Suprapubic skin (tissue), 4 donors: ENCODE data around the gene CTPS1. TPM values are rescaled to one million over a fixed set of nuclear protein-coding genes. Genes with fewer than 3 reads are reported as not detected.

ENCODE experiments used
- DNase-seq, 2 donors: peaks; one replicate each; pipeline ENCODE4 v3.0.0-alpha.2; 2019; ENCODE audit warnings: low spot score in 2 of 2
- H3K27ac ChIP-seq: fragments of 200-600 bp; sonication (generic); one replicate; pipeline ENCODE4 v1.5.1; 2019
- H3K27me3 ChIP-seq: fragments of 200-600 bp; sonication (generic); one replicate; pipeline ENCODE4 v1.5.1; 2019
- H3K36me3 ChIP-seq: fragments of 200-600 bp; sonication (generic); one replicate; pipeline ENCODE4 v1.5.1; 2019
- H3K4me1 ChIP-seq: fragments of 200-600 bp; sonication (generic); one replicate; pipeline ENCODE4 v1.5.1; 2019
- H3K4me3 ChIP-seq: fragments of 200-600 bp; sonication (generic); one replicate; pipeline ENCODE4 v1.5.1; 2019; ENCODE audit warnings: mild to moderate bottlenecking
- H3K9me3 ChIP-seq: fragments of 200-600 bp; sonication (generic); one replicate; pipeline ENCODE4 v1.5.1; 2019
- CTCF ChIP-seq, 2 donors: fragments of 200-600 bp in 1 of 2; fragments of 450-650 bp in 1 of 2; sonication (generic) in 1 of 2; IDR thresholded peaks; one replicate each; pipeline ENCODE4 v1.5.1; 2016 to 2019; ENCODE audit warnings: antibody characterized with exemption in 2 of 2, mild to moderate bottlenecking in 1 of 2, moderate library complexity in 1 of 2
- EP300 ChIP-seq: sonication (generic); formaldehyde crosslinking; IDR thresholded peaks from one replicate; pipeline ENCODE4 v1.6.1; 2017; ENCODE audit warnings: antibody characterized with exemption
- POLR2A ChIP-seq, 2 donors: fragments of 450-650 bp; IDR thresholded peaks; one replicate each; pipeline ENCODE4 v1.6.1; 2017; ENCODE audit warnings: antibody characterized with exemption in 2 of 2, mild to moderate bottlenecking in 2 of 2, moderate library complexity in 2 of 2
- POLR2AphosphoS5 ChIP-seq, 3 donors: sonication (generic); formaldehyde crosslinking; IDR thresholded peaks; one replicate each; pipeline ENCODE4 v1.6.1; 2017; ENCODE audit warnings: antibody characterized with exemption in 3 of 3
- WGBS: methylation state at CpG from one replicate; pipeline ENCODE4 v1.1.5; 2018; 5-methylcytosine and 5-hydroxymethylcytosine counted together
- total RNA-seq, 4 donors: library from RNA; depleted of rRNA; stranded (reverse); fragments of >200 nt; gene quantifications; one replicate each; pipeline ENCODE4 v1.1.0, GENCODE V29; 2016

CTPS1 gene
- total RNA-seq, 4 donors from 2014 or later: 15.9 to 23.6 (median 20.0) TPM

GRCh38 chr1:40948741-40949443, 30.6 kb upstream of the CTPS1 start:
- H3K36me3 ChIP-seq: no peaks in the 10 kb centered on the region
- H3K4me3 ChIP-seq: no peak overlapping the region
- DNase-seq: no peak
- peaks cover 4% of the 10 kb centered on the region for H3K27me3 ChIP-seq
- WGBS: 20% methylated on average over 9 of the region's 9 CpGs
- H3K4me1 ChIP-seq: peaks cover 22% of the 10 kb centered on the region
- no peaks in the 10 kb centered on the region for H3K9me3 ChIP-seq
- H3K27ac ChIP-seq: no peak overlapping the region
- TF ChIP-seq CTCF (IDR thresholded peaks at IDR 0.05): peak; percentile 11 to 78
- no peak for TF ChIP-seq EP300
- TF ChIP-seq POLR2A (IDR thresholded peaks at IDR 0.05): no peak
- no peak for TF ChIP-seq POLR2AphosphoS5 (IDR thresholded peaks at IDR 0.05)

- WGBS: 94% methylated on average over 6 of the region's 6 CpGs
- H3K4me3 ChIP-seq: no peak overlapping the region
- H3K27me3 ChIP-seq: peaks cover 11% of the 10 kb centered on the region
- H3K36me3 ChIP-seq: no peaks in the 10 kb centered on the region
- no peak for DNase-seq
- no peak overlapping the region for H3K27ac ChIP-seq
- TF ChIP-seq POLR2A (IDR thresholded peaks at IDR 0.05) (no peak), CTCF (IDR thresholded peaks at IDR 0.05) (no peak), POLR2AphosphoS5 (IDR thresholded peaks at IDR 0.05) (no peak), EP300 (no peak)
- H3K9me3 ChIP-seq: no peaks in the 10 kb centered on the region
- H3K4me1 ChIP-seq: peaks cover 20% of the 10 kb centered on the region
These were observed 29.9 kb upstream of the CTPS1 start for GRCh38 chr1:40949563-40949962.

- H3K27me3 ChIP-seq: peaks cover 13% of the 10 kb centered on the region
- no peaks in the 10 kb centered on the region for H3K9me3 ChIP-seq
- peaks cover 22% of the 10 kb centered on the region for H3K4me1 ChIP-seq
- TF ChIP-seq EP300: no peak
- peak; percentile 79 to 88 for TF ChIP-seq CTCF (IDR thresholded peaks at IDR 0.05)
- TF ChIP-seq POLR2AphosphoS5 (IDR thresholded peaks at IDR 0.05): no peak
- TF ChIP-seq POLR2A (IDR thresholded peaks at IDR 0.05): no peak
- peak; percentile 76 to 82 for DNase-seq
- no peak overlapping the region for H3K27ac ChIP-seq
- WGBS: 20% methylated on average over 16 of the region's 17 CpGs
- H3K36me3 ChIP-seq: no peaks in the 10 kb centered on the region
- H3K4me3 ChIP-seq: no peak overlapping the region
These were observed 27.4 kb upstream of the CTPS1 start for GRCh38 chr1:40951943-40952743.

- H3K9me3 ChIP-seq: no peaks in the 10 kb centered on the region
- TF ChIP-seq POLR2AphosphoS5 (IDR thresholded peaks at IDR 0.05) (no peak), CTCF (IDR thresholded peaks at IDR 0.05) (no peak), POLR2A (IDR thresholded peaks at IDR 0.05) (no peak), EP300 (no peak)
- H3K27ac ChIP-seq: no peak overlapping the region
- H3K4me3 ChIP-seq: no peak overlapping the region
- DNase-seq: no peak
- peaks cover 22% of the 10 kb centered on the region for H3K4me1 ChIP-seq
- peaks cover 13% of the 10 kb centered on the region for H3K27me3 ChIP-seq
- no peaks in the 10 kb centered on the region for H3K36me3 ChIP-seq
- 47% methylated on average over 6 of the region's 6 CpGs for WGBS
These were observed 26.7 kb upstream of the CTPS1 start for GRCh38 chr1:40952744-40953315.

GRCh38 chr1:40954626-40955025, 24.9 kb upstream of the CTPS1 start:
- Histone ChIP-seq H3K27ac (no peak overlapping the region), H3K27me3 (peaks cover 13% of the 10 kb centered on the region), H3K4me3 (no peak overlapping the region), H3K9me3 (no peaks in the 10 kb centered on the region), H3K4me1 (peaks cover 11% of the 10 kb centered on the region), H3K36me3 (no peaks in the 10 kb centered on the region)
- TF ChIP-seq EP300 (no peak), POLR2A (IDR thresholded peaks at IDR 0.05) (no peak), CTCF (IDR thresholded peaks at IDR 0.05) (no peak), POLR2AphosphoS5 (IDR thresholded peaks at IDR 0.05) (no peak)
- DNase-seq: no peak
- WGBS: 20% methylated on average over 9 of the region's 9 CpGs
